Measurements from ENCODE around the gene LTN1. TPM values are rescaled to one million over a fixed set of nuclear protein-coding genes. Genes with fewer than 3 reads are reported as not detected.

LTN1 gene
- total RNA-seq, 1 experiment from 2014 or later, result 8.7 TPM

GRCh38 chr21:28979092-28979491 is 13.6 kb downstream of the LTN1 start:
- ChIA-PET POLR2A (no interaction called here), RAD21 (ENCODE audit: low non-redundant PET in 1 of 2, low total read pairs in 2 of 2, uncharacterized antibody in 2 of 2, unreplicated experiment in 2 of 2) (no interaction called here), CTCF (no interaction called here)
- H3K79me2 ChIP-seq (ENCODE audit: insufficient read depth, low read length), result peaks cover 6% of the 10 kb centered on the region; the same call in 1 of the 2 replicates
- H3K36me3 ChIP-seq (ENCODE audit: control insufficient read depth in 1 of 2, insufficient read depth in 2 of 2, low read length in 2 of 2), result peaks cover 22 to 39% of the 10 kb centered on the region in 2 experiments; a peak in 3 of 4 replicates
- no peaks in the 10 kb centered on the region for H3K9me3 ChIP-seq (ENCODE audit: control insufficient read depth in 1 of 2, insufficient read depth in 1 of 2, low read depth in 1 of 2, low read length in 2 of 2)
- H2AFZ ChIP-seq (ENCODE audit: low read depth, low read length, poor library complexity, severe bottlenecking), result no peak overlapping the region
- intact Hi-C loops (cut with micrococcal nuclease), result no loop called here
- TF ChIP-seq ZFX (IDR thresholded peaks at IDR 0.05) (no peak), SIN3A (IDR thresholded peaks at IDR 0.05; ENCODE audit: low read depth) (no peak), ELF1 (IDR thresholded peaks at IDR 0.05; ENCODE audit: borderline replicate concordance, low read depth) (no peak), CEBPB (IDR thresholded peaks at IDR 0.05; ENCODE audit: low read depth) (no peak), EGR1 (IDR thresholded peaks at IDR 0.05; ENCODE audit: low read depth) (no peak), YY1 (IDR thresholded peaks at IDR 0.05; ENCODE audit: extremely low read depth, insufficient replicate concordance, low read depth, low read length) (no peak), SP1 (IDR thresholded peaks at IDR 0.05; ENCODE audit: low read depth) (no peak)
- TF ChIP-seq, protein P1, sequence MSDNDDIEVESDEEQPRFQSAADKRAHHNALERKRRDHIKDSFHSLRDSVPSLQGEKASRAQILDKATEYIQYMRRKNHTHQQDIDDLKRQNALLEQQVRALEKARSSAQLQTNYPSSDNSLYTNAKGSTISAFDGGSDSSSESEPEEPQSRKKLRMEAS (IDR thresholded peaks at IDR 0.05), result no peak
- TF ChIP-seq, protein P2, sequence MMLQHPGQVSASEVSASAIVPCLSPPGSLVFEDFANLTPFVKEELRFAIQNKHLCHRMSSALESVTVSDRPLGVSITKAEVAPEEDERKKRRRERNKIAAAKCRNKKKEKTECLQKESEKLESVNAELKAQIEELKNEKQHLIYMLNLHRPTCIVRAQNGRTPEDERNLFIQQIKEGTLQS (IDR thresholded peaks at IDR 0.05), result no peak
- TSS peak; percentile 9 for BruUV-seq (replicated peaks)
- DNase-seq (ENCODE audit: low read depth, low spot score), result no peak
- ATAC-seq, result no peak
- no peaks in the 10 kb centered on the region for H4K20me1 ChIP-seq (ENCODE audit: insufficient read depth)
- H3K27me3 ChIP-seq (ENCODE audit: insufficient read depth, low read length), result no peaks in the 10 kb centered on the region
- H3K4me1 ChIP-seq (ENCODE audit: control insufficient read depth in 1 of 2, insufficient read depth in 2 of 2, low read length in 2 of 2), result no peaks in the 10 kb centered on the region
- no peak overlapping the region for H3K9ac ChIP-seq (ENCODE audit: low read length)
- H3K4me3 ChIP-seq (replicated peaks in 1 of 2; ENCODE audit: low read depth in 1 of 2, low read length in 2 of 2), result no peak overlapping the region
- H3K27ac ChIP-seq (ENCODE audit: low read depth, low read length), result no peak overlapping the region
- H3K4me2 ChIP-seq (ENCODE audit: low read length), result no peak overlapping the region
- H3K9me2 ChIP-seq (ENCODE audit: insufficient read depth), result no peaks in the 10 kb centered on the region

GRCh38 chr21:28975397-28975796 is 17.3 kb downstream of the LTN1 start:
- Histone ChIP-seq H4K20me1 (ENCODE audit: insufficient read depth) (no peaks in the 10 kb centered on the region), H3K27me3 (ENCODE audit: insufficient read depth, low read length) (no peaks in the 10 kb centered on the region), H3K27ac (ENCODE audit: low read depth, low read length) (no peak overlapping the region), H3K9ac (ENCODE audit: low read length) (no peak overlapping the region), H3K4me1 (ENCODE audit: control insufficient read depth in 1 of 2, insufficient read depth in 2 of 2, low read length in 2 of 2) (no peaks in the 10 kb centered on the region), H3K9me3 (ENCODE audit: control insufficient read depth in 1 of 2, insufficient read depth in 1 of 2, low read depth in 1 of 2, low read length in 2 of 2) (no peaks in the 10 kb centered on the region), H2AFZ (ENCODE audit: low read depth, low read length, poor library complexity, severe bottlenecking) (no peak overlapping the region), H3K79me2 (ENCODE audit: insufficient read depth, low read length) (peaks cover 10% of the 10 kb centered on the region), H3K4me2 (ENCODE audit: low read length) (no peak overlapping the region), H3K4me3 (replicated peaks in 1 of 2; ENCODE audit: low read depth in 1 of 2, low read length in 2 of 2) (no peak overlapping the region), H3K36me3 (ENCODE audit: control insufficient read depth in 1 of 2, insufficient read depth in 2 of 2, low read length in 2 of 2) (peaks cover 14 to 25% of the 10 kb centered on the region in 2 experiments), H3K9me2 (ENCODE audit: insufficient read depth) (no peaks in the 10 kb centered on the region)
- BruUV-seq (replicated peaks), result no TSS peak
- ChIA-PET CTCF (no interaction called here), POLR2A (no interaction called here), RAD21 (ENCODE audit: low non-redundant PET in 1 of 2, low total read pairs in 2 of 2, uncharacterized antibody in 2 of 2, unreplicated experiment in 2 of 2) (no interaction called here)
- DNase-seq (ENCODE audit: low read depth, low spot score) (no peak), ATAC-seq (no peak)
- no peak for TF ChIP-seq JUND (IDR thresholded peaks at IDR 0.05)
- no peak for TF ChIP-seq CBX3 (IDR thresholded peaks at IDR 0.05; ENCODE audit: low read depth)
- TF ChIP-seq ZNF274 (IDR thresholded peaks at IDR 0.05; ENCODE audit: low read depth, low read length), result no peak
- intact Hi-C loops (cut with micrococcal nuclease), result no loop called here

All from HCT116 (cell line).